Mesothelial cell of epicardium (in vitro differentiated cells): ENCODE data around the gene ZMIZ2. TPM values are rescaled to one million over a fixed set of nuclear protein-coding genes. Genes with fewer than 3 reads are reported as not detected.
"Not testable (repeated sequence)": the region's sequence is repeated elsewhere in the genome, so short reads cannot be mapped to it uniquely, and the experiment has no call there.

Experiments used
- DNase-seq, 2 experiments: peaks; one replicate each; pipeline ENCODE4 v3.0.0; 2021; ENCODE audit warnings: low spot score in 2 of 2; ENCODE audit not compliant: unreplicated experiment in 2 of 2
- H3K27ac Mint-ChIP-seq: 2 replicates; pipeline ENCODE4 v1.8.0; 2021; ENCODE audit warnings: mixed read lengths
- H3K27me3 Mint-ChIP-seq: 2 replicates; pipeline ENCODE4 v1.8.0; 2021; ENCODE audit warnings: low read depth, mixed read lengths
- H3K36me3 Mint-ChIP-seq: 2 replicates; pipeline ENCODE4 v1.8.0; 2021; ENCODE audit warnings: mixed read lengths
- H3K4me1 Mint-ChIP-seq: 2 replicates; pipeline ENCODE4 v1.8.0; 2021; ENCODE audit warnings: mixed read lengths
- H3K4me3 Mint-ChIP-seq: 2 replicates; pipeline ENCODE4 v1.8.0; 2021; ENCODE audit warnings: mild to moderate bottlenecking, moderate library complexity, mixed read lengths
- H3K9me3 Mint-ChIP-seq: 2 replicates; pipeline ENCODE4 v1.8.0; 2021; ENCODE audit warnings: mixed read lengths
- CTCF ChIP-seq: fragments of 200-600 bp; sonication (generic); IDR thresholded peaks from one replicate; pipeline ENCODE4 v1.5.0; 2021; ENCODE audit warnings: antibody characterized with exemption; ENCODE audit not compliant: unreplicated experiment
- total RNA-seq: library from RNA; stranded (reverse); gene quantifications from 3 replicates; pipeline ENCODE4 v1.2.1, GENCODE V29; 2021

The ZMIZ2 gene
- total RNA-seq, 1 donor from 2014 or later, result 164 TPM

GRCh38 chr7:44801890-44802289, 53.2 kb downstream of the ZMIZ2 start:
- H3K4me1 Mint-ChIP-seq, result peaks cover 21% of the 10 kb centered on the region
- no peaks in the 10 kb centered on the region for H3K27me3 Mint-ChIP-seq
- no peaks in the 10 kb centered on the region for H3K9me3 Mint-ChIP-seq
- peaks cover 27% of the 10 kb centered on the region for H3K36me3 Mint-ChIP-seq
- H3K27ac Mint-ChIP-seq, result peak overlapping the region; percentile 44
- no peak overlapping the region for H3K4me3 Mint-ChIP-seq
- TF ChIP-seq CTCF, result no peak
- no peak for DNase-seq

- DNase-seq, result no peak
- Mint-ChIP-seq H3K4me3 (no peak overlapping the region), H3K36me3 (peaks cover 27% of the 10 kb centered on the region), H3K27me3 (no peaks in the 10 kb centered on the region), H3K27ac (no peak overlapping the region), H3K9me3 (no peaks in the 10 kb centered on the region), H3K4me1 (peaks cover 18% of the 10 kb centered on the region)
- TF ChIP-seq CTCF, result no peak
Observed at GRCh38 chr7:44802418-44803025, 53.9 kb downstream of the ZMIZ2 start.

- H3K4me1 Mint-ChIP-seq, H3K9me3 Mint-ChIP-seq, H3K27me3 Mint-ChIP-seq, H3K27ac Mint-ChIP-seq, DNase-seq, H3K4me3 Mint-ChIP-seq: not testable (repeated sequence)
- H3K36me3 Mint-ChIP-seq, result peaks cover 27% of the 10 kb centered on the region
Observed at GRCh38 chr7:44803828-44804519, 55.3 kb downstream of the ZMIZ2 start.

- Mint-ChIP-seq H3K4me3 (no peak overlapping the region), H3K9me3 (no peaks in the 10 kb centered on the region), H3K27ac (no peak overlapping the region), H3K4me1 (no peaks in the 10 kb centered on the region), H3K27me3 (no peaks in the 10 kb centered on the region), H3K36me3 (peaks cover 17% of the 10 kb centered on the region)
- DNase-seq, result no peak
- TF ChIP-seq CTCF, result no peak
Observed at GRCh38 chr7:44805950-44806349, 57.3 kb downstream of the ZMIZ2 start.

- no peak for TF ChIP-seq CTCF
- H3K27ac Mint-ChIP-seq, result no peak overlapping the region
- H3K4me1 Mint-ChIP-seq, result no peaks in the 10 kb centered on the region
- H3K36me3 Mint-ChIP-seq, result no peaks in the 10 kb centered on the region
- H3K4me3 Mint-ChIP-seq, result no peak overlapping the region
- no peaks in the 10 kb centered on the region for H3K9me3 Mint-ChIP-seq
- DNase-seq, result no peak
- no peaks in the 10 kb centered on the region for H3K27me3 Mint-ChIP-seq
Observed at GRCh38 chr7:44808914-44809393, 60.3 kb downstream of the ZMIZ2 start.

- H3K4me3 Mint-ChIP-seq, result no peak overlapping the region
- TF ChIP-seq CTCF, result no peak
- H3K4me1 Mint-ChIP-seq, result no peaks in the 10 kb centered on the region
- no peak overlapping the region for H3K27ac Mint-ChIP-seq
- H3K27me3 Mint-ChIP-seq, result no peaks in the 10 kb centered on the region
- no peak for DNase-seq
- H3K9me3 Mint-ChIP-seq, result no peaks in the 10 kb centered on the region
- no peaks in the 10 kb centered on the region for H3K36me3 Mint-ChIP-seq
Observed at GRCh38 chr7:44811093-44811492, 62.4 kb downstream of the ZMIZ2 start.
